ENCODE results near the gene RAB4B. TPM values are rescaled to one million over a fixed set of nuclear protein-coding genes. Genes with fewer than 3 reads are reported as not detected.

The RAB4B gene
- total RNA-seq, 1 donor from 2014 or later = 12.9 TPM

DNA sequence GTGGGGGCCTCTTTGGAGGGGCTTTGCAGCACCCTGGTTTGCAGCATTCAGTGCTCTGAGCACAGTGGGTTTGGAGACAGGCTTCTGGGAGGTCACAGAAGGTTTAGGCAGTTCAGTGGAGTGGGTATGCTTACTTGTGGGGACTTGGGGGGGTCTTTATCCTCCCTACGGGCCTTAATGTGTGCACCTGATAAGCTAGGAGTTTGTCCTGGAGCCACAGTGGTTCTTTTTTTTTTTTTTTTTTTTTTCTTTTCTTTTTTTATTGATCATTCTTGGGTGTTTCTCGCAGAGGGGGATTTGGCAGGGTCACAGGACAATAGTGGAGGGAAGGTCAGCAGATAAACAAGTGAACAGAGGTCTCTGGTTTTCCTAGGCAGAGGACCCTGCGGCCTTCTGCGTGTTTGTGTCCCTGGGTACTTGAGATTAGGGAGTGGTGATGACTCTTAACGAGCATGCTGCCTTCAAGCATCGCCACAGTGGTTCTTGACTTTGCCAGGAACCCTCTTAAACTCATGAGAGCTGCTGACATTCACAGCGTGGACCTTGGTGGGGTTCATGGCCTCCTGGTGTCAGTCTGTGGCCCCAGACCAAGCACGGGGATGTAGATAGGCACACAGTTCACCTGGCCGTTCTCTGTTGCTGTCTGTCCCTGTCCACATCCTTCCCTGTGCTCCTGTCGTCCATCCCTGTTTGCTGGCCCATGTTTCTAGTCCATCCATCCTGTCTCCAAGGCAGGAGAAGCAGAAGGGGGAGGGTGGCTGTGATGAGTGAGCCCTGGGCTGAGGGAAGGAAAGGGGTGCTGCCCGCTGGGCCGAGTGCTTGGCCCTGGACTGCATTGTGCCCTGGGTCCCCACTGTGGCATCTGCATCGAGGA is 23.6 kb downstream of the RAB4B start:
- no peak overlapping the region for H3K9ac ChIP-seq
- H3K4me1 Mint-ChIP-seq = peaks cover 72% of the 10 kb centered on the region

DNA sequence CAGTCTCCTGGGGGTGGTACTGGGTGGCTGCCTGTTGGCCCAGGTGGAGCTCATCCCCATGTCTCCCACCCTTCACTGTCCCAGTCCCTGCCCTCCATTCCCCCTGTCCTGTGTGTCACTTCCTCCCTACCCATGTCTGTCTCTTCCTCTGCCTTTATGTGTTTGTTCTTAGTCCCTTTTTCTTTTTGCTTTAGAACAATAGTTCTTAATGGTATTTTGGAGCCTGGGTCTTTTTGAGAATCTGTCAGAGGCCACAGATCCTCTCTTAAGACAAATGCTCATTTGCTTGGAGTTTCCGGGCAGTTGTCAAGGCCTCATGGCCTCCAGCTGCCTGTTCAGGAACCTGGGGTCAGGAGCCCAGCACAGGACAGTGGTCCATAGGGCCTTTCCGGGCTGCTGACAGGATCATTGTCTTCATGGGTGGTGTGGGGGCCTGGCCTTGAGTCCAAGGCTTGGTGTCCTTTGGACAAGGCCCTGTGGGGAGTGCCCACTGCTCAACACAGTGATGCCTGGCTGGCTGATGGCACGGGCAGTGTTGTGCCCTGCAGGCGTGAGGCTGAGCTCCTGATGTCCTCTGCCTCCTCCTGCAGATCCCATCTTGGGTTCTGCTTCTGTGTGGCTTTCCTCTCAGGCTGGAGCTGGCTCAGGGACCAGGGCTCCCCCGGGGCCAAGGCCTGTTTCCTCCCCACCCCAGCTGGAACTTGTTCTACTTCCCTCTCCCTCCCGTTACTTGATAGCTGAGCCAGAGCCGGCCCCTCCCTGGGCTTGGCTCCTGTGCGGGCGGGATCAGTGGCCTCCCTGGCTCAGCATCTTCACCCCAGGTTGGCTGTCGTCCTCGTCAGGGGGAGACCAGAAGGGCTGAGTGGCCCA is 24.5 kb downstream of the RAB4B start:
- Histone ChIP-seq H3K4me1 (peaks cover 34% of the 10 kb centered on the region), H3K27me3 (no peaks in the 10 kb centered on the region), H3K36me3 (no peaks in the 10 kb centered on the region), H3K27ac (no peak overlapping the region), H3F3A (ENCODE audit: low read depth) (peaks cover 24% of the 10 kb centered on the region), H3K4me2 (peak overlapping the region; percentile 67), H2AFZ (replicated peaks) (no peak overlapping the region), H3K79me2 (ENCODE audit: low read depth) (peaks cover 78% of the 10 kb centered on the region), H3K9me3 (ENCODE audit: low read depth) (no peaks in the 10 kb centered on the region), H4K20me1 (ENCODE audit: low read depth) (peaks cover 81% of the 10 kb centered on the region), H3K4me3 (no peak overlapping the region), H3K9ac (no peak overlapping the region)
- H3K9me3 Mint-ChIP-seq = no peaks in the 10 kb centered on the region
- H3K27me3 Mint-ChIP-seq (ENCODE audit: insufficient read depth, low read depth) = peaks cover 10% of the 10 kb centered on the region
- H3K4me1 Mint-ChIP-seq = peaks cover 75% of the 10 kb centered on the region
- H3K27ac Mint-ChIP-seq = peak overlapping the region; percentile 14
- no peak for DNase-seq (ENCODE audit: low spot score)
- H3K4me3 Mint-ChIP-seq = peak overlapping the region; percentile 74
- TF ChIP-seq, protein P1, sequence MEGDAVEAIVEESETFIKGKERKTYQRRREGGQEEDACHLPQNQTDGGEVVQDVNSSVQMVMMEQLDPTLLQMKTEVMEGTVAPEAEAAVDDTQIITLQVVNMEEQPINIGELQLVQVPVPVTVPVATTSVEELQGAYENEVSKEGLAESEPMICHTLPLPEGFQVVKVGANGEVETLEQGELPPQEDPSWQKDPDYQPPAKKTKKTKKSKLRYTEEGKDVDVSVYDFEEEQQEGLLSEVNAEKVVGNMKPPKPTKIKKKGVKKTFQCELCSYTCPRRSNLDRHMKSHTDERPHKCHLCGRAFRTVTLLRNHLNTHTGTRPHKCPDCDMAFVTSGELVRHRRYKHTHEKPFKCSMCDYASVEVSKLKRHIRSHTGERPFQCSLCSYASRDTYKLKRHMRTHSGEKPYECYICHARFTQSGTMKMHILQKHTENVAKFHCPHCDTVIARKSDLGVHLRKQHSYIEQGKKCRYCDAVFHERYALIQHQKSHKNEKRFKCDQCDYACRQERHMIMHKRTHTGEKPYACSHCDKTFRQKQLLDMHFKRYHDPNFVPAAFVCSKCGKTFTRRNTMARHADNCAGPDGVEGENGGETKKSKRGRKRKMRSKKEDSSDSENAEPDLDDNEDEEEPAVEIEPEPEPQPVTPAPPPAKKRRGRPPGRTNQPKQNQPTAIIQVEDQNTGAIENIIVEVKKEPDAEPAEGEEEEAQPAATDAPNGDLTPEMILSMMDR (IDR thresholded peaks at IDR 0.05) = no peak
- TF ChIP-seq EZH2 (IDR thresholded peaks at IDR 0.05) = no peak
- TF ChIP-seq EZH2phosphoT487 (IDR thresholded peaks at IDR 0.05) = no peak
- H3K36me3 Mint-ChIP-seq = peaks cover 12% of the 10 kb centered on the region

More for the DNA sequence above, 23.6 kb downstream of the RAB4B start:
- Histone ChIP-seq H3F3A (ENCODE audit: low read depth) (peaks cover 28% of the 10 kb centered on the region), H3K9me3 (ENCODE audit: low read depth) (no peaks in the 10 kb centered on the region), H3K4me2 (peak overlapping the region; percentile 97), H2AFZ (replicated peaks) (no peak overlapping the region), H3K27me3 (no peaks in the 10 kb centered on the region), H3K36me3 (no peaks in the 10 kb centered on the region), H3K4me3 (peak overlapping the region; percentile 22), H3K27ac (no peak overlapping the region), H4K20me1 (ENCODE audit: low read depth) (peaks cover 73% of the 10 kb centered on the region), H3K4me1 (peaks cover 34% of the 10 kb centered on the region), H3K79me2 (ENCODE audit: low read depth) (peaks cover 72% of the 10 kb centered on the region)
- Mint-ChIP-seq H3K4me3 (peak overlapping the region; percentile 68), H3K27me3 (ENCODE audit: insufficient read depth, low read depth) (peaks cover 10% of the 10 kb centered on the region), H3K27ac (no peak overlapping the region), H3K36me3 (peaks cover 11% of the 10 kb centered on the region), H3K9me3 (no peaks in the 10 kb centered on the region)
- no peak for DNase-seq (ENCODE audit: low spot score)
- no peak for TF ChIP-seq EZH2 (IDR thresholded peaks at IDR 0.05)
- no peak for TF ChIP-seq EZH2phosphoT487 (IDR thresholded peaks at IDR 0.05)
- TF ChIP-seq, protein P1 (IDR thresholded peaks at IDR 0.05) = no peak

DNA sequence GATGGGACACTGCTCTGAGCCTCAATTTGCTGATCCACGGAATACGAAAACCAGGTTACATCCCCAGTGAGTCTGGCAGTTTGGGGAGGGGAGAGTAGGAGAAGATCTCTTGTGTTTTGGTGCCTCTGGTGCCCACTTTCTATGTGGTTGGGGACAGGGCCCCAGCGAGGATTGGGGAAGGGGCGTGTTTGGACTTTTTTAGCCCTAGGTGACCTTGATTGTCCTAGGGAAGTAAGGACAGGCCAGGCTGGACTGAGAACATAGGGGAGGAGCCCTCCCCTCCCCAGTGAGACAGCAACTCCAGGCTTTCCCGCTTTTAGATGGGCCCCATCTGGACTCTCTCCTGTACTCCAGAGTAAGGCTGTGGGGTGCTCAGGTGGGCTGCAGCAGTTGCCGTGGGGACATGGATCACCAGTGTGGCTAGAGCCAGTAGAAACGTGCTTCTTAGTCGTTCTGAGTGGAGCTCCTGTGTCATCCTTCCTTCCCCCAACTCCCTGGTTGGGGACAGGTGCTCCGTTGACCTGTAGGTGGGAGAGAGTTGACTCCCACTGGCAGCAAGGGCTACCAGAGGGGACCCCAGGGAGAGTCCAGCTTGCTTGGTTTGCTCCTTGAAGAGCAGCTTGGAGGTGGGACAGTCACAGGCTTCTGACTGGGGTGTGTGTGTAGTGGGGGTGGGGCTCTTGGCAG is 25.3 kb downstream of the RAB4B start:
- Histone ChIP-seq H4K20me1 (ENCODE audit: low read depth) (peaks cover 89% of the 10 kb centered on the region), H3K9me3 (ENCODE audit: low read depth) (no peaks in the 10 kb centered on the region), H2AFZ (replicated peaks) (no peak overlapping the region), H3K79me2 (ENCODE audit: low read depth) (peaks cover 83% of the 10 kb centered on the region), H3K9ac (peak overlapping the region; percentile 3), H3K4me3 (no peak overlapping the region), H3K27me3 (no peaks in the 10 kb centered on the region), H3K4me1 (peaks cover 34% of the 10 kb centered on the region), H3K36me3 (no peaks in the 10 kb centered on the region), H3K27ac (peak overlapping the region; percentile 13), H3K4me2 (peak overlapping the region; percentile 67), H3F3A (ENCODE audit: low read depth) (peaks cover 16% of the 10 kb centered on the region)
- peak overlapping the region; percentile 96 for H3K27ac Mint-ChIP-seq
- peak overlapping the region; percentile 74 for H3K4me3 Mint-ChIP-seq
- peaks cover 72% of the 10 kb centered on the region for H3K4me1 Mint-ChIP-seq
- H3K27me3 Mint-ChIP-seq (ENCODE audit: insufficient read depth, low read depth) = peaks cover 6% of the 10 kb centered on the region
- DNase-seq (ENCODE audit: low spot score) = no peak
- H3K9me3 Mint-ChIP-seq = no peaks in the 10 kb centered on the region
- peaks cover 16% of the 10 kb centered on the region for H3K36me3 Mint-ChIP-seq
- TF ChIP-seq EZH2 (IDR thresholded peaks at IDR 0.05) (no peak), EZH2phosphoT487 (IDR thresholded peaks at IDR 0.05) (no peak)
- TF ChIP-seq, protein P1 (IDR thresholded peaks at IDR 0.05) = no peak

Data from neural progenitor cell (in vitro differentiated cells).